HepG2 (cell line): Measurements from ENCODE around the gene GPR17. TPM values are rescaled to one million over a fixed set of nuclear protein-coding genes. Genes with fewer than 3 reads are reported as not detected.

ENCODE experiments used
- BRF2 ChIP-seq: sonication (generic); formaldehyde crosslinking; IDR thresholded peaks from 2 replicates; pipeline ENCODE4 v1.8.1; 2022; ENCODE audit warnings: mild to moderate bottlenecking, missing genetic modification reagents
- GPBP1L1 ChIP-seq: sonication (generic); formaldehyde crosslinking; IDR thresholded peaks from 2 replicates; pipeline ENCODE4 v1.5.0; 2020; ENCODE audit warnings: mild to moderate bottlenecking, missing genetic modification reagents
- IKZF5 ChIP-seq: IDR thresholded peaks from 2 replicates; pipeline ENCODE4 v1.6.1; 2018; ENCODE audit warnings: missing genetic modification reagents, mild to moderate bottlenecking, missing compliant biosample characterization
- KAT7 ChIP-seq: IDR thresholded peaks from 2 replicates; pipeline ENCODE4 v1.6.1; 2018; ENCODE audit warnings: borderline replicate concordance, missing compliant biosample characterization
- KLF12 ChIP-seq: sonication (generic); formaldehyde crosslinking; IDR thresholded peaks from 2 replicates; pipeline ENCODE4 v1.4.0; 2020; ENCODE audit warnings: missing genetic modification reagents, borderline replicate concordance
- NBN ChIP-seq: fragments of 450-650 bp; conservative IDR thresholded peaks from 2 replicates; pipeline ENCODE4 v1.6.1; 2017
- NFIC ChIP-seq: IDR thresholded peaks from 2 replicates; pipeline ENCODE4 v1.6.1; 2012; ENCODE audit warnings: mild to moderate bottlenecking, low read length, inconsistent platforms
- NFRKB ChIP-seq: fragments of 450-650 bp; IDR thresholded peaks from 2 replicates; pipeline ENCODE4 v1.6.1; 2017
- RAD21 ChIP-seq: fragments of 450-650 bp; formaldehyde crosslinking; IDR thresholded peaks from 2 replicates; pipeline ENCODE4 v1.5.0; 2020; ENCODE audit warnings: mild to moderate bottlenecking
- RAD51 ChIP-seq: fragments of 450-650 bp; IDR thresholded peaks from 2 replicates; pipeline ENCODE4 v1.6.1; 2016; ENCODE audit warnings: borderline replicate concordance
- SKIL ChIP-seq: sonication (generic); formaldehyde crosslinking; IDR thresholded peaks from 2 replicates; pipeline ENCODE4 v1.8.0; 2022; ENCODE audit warnings: missing genetic modification reagents, mild to moderate bottlenecking, moderate library complexity, borderline replicate concordance
- STAG1 ChIP-seq: sonication (generic); formaldehyde crosslinking; IDR thresholded peaks from 2 replicates; pipeline ENCODE4 v1.4.0; 2020; ENCODE audit warnings: missing genetic modification reagents
- TIGD3 ChIP-seq: sonication (generic); formaldehyde crosslinking; IDR thresholded peaks from 2 replicates; pipeline ENCODE4 v1.5.1; 2020; ENCODE audit warnings: mild to moderate bottlenecking, missing genetic modification reagents, borderline replicate concordance
- TOE1 ChIP-seq: sonication (generic); formaldehyde crosslinking; IDR thresholded peaks from 2 replicates; pipeline ENCODE4 v1.4.0; 2020; ENCODE audit warnings: mild to moderate bottlenecking, missing genetic modification reagents
- ZBTB42 ChIP-seq: sonication (generic); formaldehyde crosslinking; IDR thresholded peaks from 2 replicates; pipeline ENCODE4 v1.5.0; 2020; ENCODE audit warnings: mild to moderate bottlenecking, missing genetic modification reagents
- ZFX ChIP-seq: sonication (generic); formaldehyde crosslinking; IDR thresholded peaks from 2 replicates; pipeline ENCODE4 v1.4.0; 2020; ENCODE audit warnings: mild to moderate bottlenecking, low read depth, missing genetic modification reagents, moderate library complexity
- ZNF263 ChIP-seq: sonication (generic); formaldehyde crosslinking; IDR thresholded peaks from 2 replicates; pipeline ENCODE4 v1.4.0; 2020; ENCODE audit warnings: missing genetic modification reagents
- ZNF512B ChIP-seq: sonication (generic); formaldehyde crosslinking; IDR thresholded peaks from 2 replicates; pipeline ENCODE4 v1.5.1; 2020; ENCODE audit warnings: missing genetic modification reagents, mild to moderate bottlenecking, borderline replicate concordance
- ZNF552 ChIP-seq: sonication (generic); formaldehyde crosslinking; IDR thresholded peaks from 2 replicates; pipeline ENCODE4 v1.9.0; 2022; ENCODE audit warnings: missing genetic modification reagents, mild to moderate bottlenecking, borderline replicate concordance
- ZNF816 ChIP-seq: sonication (generic); formaldehyde crosslinking; IDR thresholded peaks from 2 replicates; pipeline ENCODE4 v1.8.0; 2022; ENCODE audit warnings: missing genetic modification reagents, mild to moderate bottlenecking, borderline replicate concordance
- ZNF83 ChIP-seq: sonication (generic); formaldehyde crosslinking; IDR thresholded peaks from 2 replicates; pipeline ENCODE4 v1.4.0; 2020; ENCODE audit warnings: missing genetic modification reagents, mild to moderate bottlenecking, borderline replicate concordance
- polyA plus RNA-seq, 8 experiments: library from polyadenylated mRNA; depleted of rRNA in 3 of 8; stranded (reverse) in 7 of 8; unstranded in 1 of 8; fragments of >200 nt; fragmentation: Illumina TruSeq in 4 of 8; extraction: Trizol in 4 of 8; gene quantifications; 2 replicates each; pipeline versions ENCODE4 v1.2.1 to v1.2.3, GENCODE V29; 2011 to 2016; ENCODE audit warnings: low read depth in 4 of 8, missing spikeins in 1 of 8, mixed read lengths in 1 of 8; ENCODE audit not compliant: insufficient read depth in 1 of 8
- total RNA-seq, 5 experiments: library from RNA; depleted of rRNA; stranded (reverse); fragments of >200 nt; fragmentation: Illumina TruSeq; extraction: Trizol; gene quantifications; 2 replicates each; pipeline ENCODE4 v1.2.3, GENCODE V29; 2016; ENCODE audit warnings: low read depth in 1 of 5

The GPR17 gene
- total and polyA plus RNA-seq, 2 of the 13 experiments (the other 11 are each of a cell fraction or from before 2014, with no cell fraction given): not detected

GRCh38 chr2:127701193-127701650 lies 55.3 kb downstream of the GPR17 start, which contains the start of gene SFT2D3 (continued):
- TF ChIP-seq GPBP1L1 (CRISPR knock-in tag): no peak
- no peak; the same call in 1 of the 2 replicates for TF ChIP-seq ZNF83 (CRISPR knock-in tag)
- peak; percentile 31; the same call in 1 of the 2 replicates for TF ChIP-seq STAG1 (CRISPR knock-in tag)
- TF ChIP-seq ZFX (CRISPR knock-in tag): peak; percentile 86
- no peak for TF ChIP-seq BRF2
- TF ChIP-seq IKZF5 (CRISPR knock-in tag): peak; percentile 79
- TF ChIP-seq TIGD3 (CRISPR knock-in tag): no peak
- TF ChIP-seq NFIC: no peak
- no peak; the same call in 1 of the 2 replicates for TF ChIP-seq ZNF263 (CRISPR knock-in tag)
- no peak; the same call in 1 of the 2 replicates for TF ChIP-seq SKIL (CRISPR knock-in tag)
- TF ChIP-seq ZNF816 (CRISPR knock-in tag): no peak; the same call in 1 of the 2 replicates
- no peak for TF ChIP-seq TOE1 (CRISPR knock-in tag)
- peak; percentile 81 for TF ChIP-seq KAT7 (CRISPR knock-in tag)
- TF ChIP-seq NFRKB: peak; percentile 63; the same call in 1 of the 2 replicates
- no peak for TF ChIP-seq RAD51
- no peak for TF ChIP-seq NBN
- TF ChIP-seq KLF12 (CRISPR knock-in tag): peak; percentile 75; the same call in 1 of the 2 replicates
- no peak for TF ChIP-seq ZNF512B
- peak; percentile 28; the same call in 1 of the 2 replicates for TF ChIP-seq RAD21 (CRISPR knock-in tag)
- TF ChIP-seq ZNF552 (CRISPR knock-in tag): peak; percentile 23; the same call in 1 of the 2 replicates
- TF ChIP-seq ZBTB42 (CRISPR knock-in tag): 0 out of 2 replicates have a peak, but pooled peaks have one; percentile 28
